Activated CD8-positive, alpha-beta memory T cell treated with anti-CD3 and anti-CD28 coated beads for 48 hours (primary cell): Measurements from ENCODE around the gene FECH.

Experiments used
- DNase-seq, 3 experiments: peaks; one replicate each; pipeline ENCODE4 v3.0.0-alpha.2; 2020; ENCODE audit warnings: low read depth in 2 of 3, low spot score in 2 of 3

Gene FECH

DNA sequence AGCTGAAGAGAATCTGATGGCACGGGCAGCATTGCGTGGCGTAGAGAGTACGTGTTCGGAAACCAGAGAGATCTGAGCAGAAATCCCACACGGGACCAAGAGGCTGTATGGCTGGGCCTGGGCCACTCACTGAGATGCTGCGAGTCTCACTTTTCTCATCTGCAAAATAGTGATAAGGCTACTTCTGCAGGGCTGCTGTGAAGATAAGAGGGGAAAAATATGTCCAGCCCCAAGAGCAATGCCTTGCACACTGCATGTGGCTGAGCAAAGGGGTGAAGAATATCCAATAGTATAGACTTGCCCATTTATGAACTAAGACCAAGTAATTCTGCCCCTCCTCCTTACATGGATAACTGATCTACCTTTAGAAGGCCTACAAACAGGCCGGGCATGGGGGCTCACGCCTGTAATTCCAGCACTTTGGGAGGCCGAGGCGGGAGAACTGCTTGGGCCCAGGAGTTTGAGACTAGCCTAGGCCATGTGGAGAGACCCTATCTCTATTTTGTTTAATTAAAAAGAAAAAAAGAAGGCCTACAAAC, 3.1 kb downstream of the FECH start:
- DNase-seq = no peak

DNA sequence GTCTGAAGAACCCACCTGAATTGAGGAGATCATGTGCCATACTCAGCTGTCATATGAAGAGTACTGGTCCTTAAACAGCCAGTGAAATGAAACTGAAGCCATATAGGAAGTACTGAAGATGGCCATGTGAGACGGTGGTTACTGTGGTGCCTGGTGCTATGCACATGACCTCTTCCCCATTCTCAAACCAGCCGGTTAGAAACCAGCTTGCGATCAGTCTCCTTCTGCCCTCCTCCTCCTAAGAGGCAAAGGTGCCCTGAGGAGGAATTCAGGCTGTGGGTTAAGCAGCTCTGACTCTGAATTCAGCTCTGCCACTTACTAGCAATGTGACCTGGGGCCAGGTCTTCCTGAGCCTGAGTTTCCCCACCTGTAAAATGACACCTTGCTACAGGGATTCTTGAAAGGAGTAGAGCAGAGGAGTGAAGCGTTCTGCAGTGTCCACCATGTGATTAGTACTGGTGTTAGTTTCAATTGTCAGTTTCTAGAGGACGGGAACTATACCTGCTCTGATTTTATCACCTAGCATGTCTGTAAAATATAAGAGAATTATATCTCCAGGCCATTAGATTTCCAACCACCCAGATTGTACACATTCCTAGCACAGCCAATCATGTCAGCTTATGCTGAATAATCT, 5.1 kb downstream of the FECH start:
- no peak for DNase-seq

DNA sequence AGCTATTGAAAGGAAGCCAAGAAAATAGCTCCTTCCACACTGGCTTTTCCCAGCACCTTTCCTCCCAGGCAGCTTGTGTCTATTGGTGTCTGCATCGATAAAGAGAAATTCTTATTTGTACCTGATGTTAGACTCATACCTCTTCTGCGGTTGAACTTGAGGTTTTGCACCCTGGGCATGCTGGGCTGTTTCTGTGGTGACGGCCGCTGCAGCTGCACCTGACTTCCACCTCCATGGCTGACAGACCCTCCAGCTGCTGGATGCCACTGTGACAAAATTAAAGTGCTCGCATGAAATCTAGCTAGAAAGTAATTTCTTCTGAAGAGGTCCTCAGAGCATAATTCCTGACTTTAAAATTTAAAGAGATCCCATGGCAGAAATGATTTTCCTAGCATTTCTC, 6.6 kb downstream of the FECH start:
- DNase-seq = no peak

DNA sequence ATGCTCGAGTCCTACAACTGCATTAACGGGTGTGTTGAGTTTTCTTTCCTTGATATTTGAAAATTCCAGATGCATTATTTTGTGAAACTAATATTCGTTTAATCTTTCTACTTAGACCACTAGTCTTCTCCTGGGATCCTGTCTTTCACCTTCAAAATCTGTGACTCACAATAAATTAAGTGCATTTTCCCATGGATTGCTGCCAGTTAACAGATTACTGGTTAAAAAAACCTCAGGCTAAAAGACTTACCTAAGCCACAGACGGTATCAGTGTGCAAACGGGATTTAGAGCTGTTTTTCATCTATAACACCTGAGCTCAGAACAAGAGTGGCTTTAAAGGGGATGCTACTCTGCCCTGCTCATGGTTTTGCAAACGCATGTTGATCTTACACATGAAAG, 10.2 kb downstream of the FECH start:
- no peak for DNase-seq

DNA sequence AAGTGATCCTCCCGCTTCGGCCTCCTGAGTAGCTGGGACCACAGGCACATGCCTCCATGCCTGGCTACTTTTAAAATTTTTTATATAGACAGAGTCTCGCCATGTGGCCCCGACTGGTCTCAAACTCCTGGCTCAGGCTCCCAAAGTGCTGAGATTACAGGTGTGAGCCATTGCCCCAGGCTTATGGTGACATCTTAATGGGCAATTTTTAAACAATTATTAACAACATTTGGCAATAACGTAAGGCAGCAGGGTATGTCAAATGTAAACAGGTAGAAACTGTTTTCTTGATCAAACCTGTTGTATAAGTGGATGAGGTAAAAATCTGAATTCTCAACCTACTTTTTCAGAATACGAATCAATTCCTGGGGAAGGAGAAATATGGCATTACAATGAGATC, 11.0 kb downstream of the FECH start:
- DNase-seq = no peak

DNA sequence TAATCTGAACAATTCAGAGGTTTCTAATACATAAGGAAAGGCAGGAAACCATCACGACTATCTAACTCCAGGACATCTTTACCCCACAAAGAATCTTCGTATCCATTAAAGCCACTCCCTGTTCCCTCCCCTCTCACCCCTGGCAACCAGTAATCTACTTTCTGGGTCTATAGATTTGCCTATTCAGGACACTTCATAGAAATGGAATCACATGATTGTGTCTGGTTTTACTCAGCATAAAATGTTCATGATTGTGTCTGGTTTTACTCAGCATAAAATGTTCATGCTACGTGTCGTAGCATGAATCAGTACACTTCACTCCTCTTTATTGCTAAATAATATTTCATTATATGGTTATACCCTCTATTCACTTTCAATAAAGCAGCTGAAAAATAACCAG, 11.6 kb downstream of the FECH start:
- DNase-seq = no peak

DNA sequence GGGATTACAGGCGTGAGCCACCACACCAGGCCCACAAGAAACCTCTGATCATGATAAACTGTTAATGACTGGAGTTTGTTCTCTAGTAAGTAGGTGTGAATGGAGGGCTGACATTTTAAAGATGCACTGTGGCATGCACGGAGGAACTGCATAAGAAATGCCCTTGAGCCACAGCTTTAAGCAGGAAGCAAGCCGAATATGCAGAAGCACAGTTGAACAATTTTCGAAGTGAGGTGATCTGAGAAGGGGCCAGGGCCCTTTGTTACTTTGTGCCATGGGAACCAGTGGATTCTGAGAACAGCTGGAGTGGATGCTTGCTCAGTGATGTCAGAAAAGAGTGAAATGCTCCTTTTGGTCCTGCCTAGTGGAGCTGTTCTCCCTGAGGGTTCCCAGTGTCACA, 16.3 kb downstream of the FECH start:
- DNase-seq = no peak

DNA sequence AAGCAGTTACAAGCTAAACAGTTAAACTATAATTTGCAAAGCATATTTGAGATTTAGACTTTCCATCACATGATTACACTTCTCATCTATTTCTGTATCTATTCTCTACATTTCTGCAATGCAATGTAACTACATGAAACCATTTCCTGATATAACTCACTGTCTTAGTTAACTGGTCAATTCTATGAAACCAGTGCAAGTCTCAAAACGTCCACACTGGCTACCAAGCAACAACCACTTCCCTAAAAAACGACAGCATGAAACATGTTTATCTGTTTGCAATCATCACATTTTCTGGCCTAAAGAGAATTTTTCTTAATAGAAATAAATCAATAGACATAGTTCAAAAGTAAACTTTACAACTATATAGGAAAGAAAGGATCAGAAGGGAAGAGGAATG, 17.4 kb downstream of the FECH start:
- no peak for DNase-seq

DNA sequence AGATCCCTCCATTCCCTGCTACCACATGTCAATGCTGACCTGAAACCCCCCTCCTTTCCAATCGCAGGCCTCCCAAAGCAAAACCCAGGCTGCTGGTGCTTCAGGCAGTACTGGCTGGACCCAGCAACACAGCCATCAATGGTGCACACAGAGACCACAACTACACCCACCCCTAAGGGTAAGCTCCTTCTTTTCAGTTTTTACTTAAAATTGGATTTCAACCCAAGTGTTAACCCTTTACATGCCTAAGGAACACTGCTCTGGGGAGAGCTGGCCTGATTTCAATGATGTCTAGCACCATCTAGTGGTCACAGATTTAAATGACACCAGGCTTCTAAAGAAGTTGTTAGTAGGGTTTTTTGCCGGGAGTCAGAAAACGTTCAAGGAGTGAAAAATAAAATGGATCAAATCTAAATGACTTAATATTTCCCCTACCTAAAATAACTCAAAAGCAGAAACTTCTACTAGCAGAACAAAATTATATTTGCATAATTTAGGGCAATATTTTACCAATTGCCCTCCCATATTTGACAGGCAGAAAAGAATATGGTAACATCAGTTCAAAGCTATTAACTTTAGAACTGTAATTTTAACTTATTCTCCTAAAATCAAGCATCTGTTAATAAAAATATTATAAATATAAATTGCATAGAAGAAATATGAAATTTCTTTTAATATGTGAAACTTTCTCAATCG, 24.6 kb downstream of the FECH start:
- DNase-seq = no peak

DNA sequence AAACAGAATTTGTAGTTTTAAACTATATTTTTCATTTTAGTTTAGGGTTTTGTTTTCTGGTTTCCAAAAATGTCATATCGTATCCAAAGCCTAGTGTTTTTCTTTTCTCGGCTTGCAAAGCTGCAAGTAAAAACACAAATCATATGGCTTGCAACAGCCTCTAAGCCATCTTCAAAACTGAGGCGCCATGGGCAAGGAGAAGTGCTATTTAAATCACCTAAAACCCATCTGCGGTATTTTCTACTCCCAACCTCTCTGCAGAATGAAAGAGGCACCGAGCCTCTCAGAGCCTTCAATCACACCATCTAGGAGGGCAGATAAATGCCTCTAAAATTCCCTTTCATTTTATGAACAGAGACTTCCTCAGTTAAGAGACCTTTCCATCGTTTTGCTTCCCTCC, 25.2 kb downstream of the FECH start:
- DNase-seq = no peak

DNA sequence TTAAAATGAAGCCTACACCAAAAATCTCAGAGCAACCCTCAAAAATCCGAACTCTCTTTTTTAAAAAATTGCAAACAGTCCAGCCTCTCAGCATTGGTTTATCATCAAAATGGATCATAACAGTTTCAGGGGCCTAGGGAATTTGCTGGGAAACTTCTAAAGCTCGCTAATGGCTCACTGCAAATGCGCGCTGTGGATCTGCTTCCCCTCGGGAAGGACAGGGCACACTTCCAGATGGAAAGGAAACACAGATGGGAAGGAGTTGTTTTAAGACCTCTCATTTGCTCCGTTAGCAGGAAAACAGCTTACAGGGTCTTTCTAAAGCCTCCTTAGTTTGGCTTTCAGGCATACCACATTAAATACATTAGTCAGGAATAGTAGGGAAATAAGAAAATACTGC, 27.2 kb downstream of the FECH start:
- no peak for DNase-seq

DNA sequence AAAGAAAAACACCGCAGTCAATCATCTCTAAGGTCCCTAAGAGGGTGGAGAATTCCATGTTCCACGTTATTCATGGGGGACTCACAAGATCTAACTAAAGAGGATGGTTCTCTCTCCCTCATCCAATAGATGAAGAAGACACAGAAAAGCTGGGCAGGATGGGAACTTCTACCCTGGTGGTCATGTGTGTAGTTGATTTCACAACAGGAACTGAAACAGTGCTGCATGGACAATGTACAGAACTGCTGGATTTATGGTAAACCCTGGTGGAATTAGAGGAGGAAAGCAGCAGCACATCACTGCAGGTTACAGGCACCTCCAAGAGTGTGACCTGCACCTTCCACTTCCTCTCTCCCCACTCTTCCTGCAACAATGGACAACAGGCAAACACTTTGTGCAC, 31.4 kb downstream of the FECH start:
- DNase-seq = no peak

DNA sequence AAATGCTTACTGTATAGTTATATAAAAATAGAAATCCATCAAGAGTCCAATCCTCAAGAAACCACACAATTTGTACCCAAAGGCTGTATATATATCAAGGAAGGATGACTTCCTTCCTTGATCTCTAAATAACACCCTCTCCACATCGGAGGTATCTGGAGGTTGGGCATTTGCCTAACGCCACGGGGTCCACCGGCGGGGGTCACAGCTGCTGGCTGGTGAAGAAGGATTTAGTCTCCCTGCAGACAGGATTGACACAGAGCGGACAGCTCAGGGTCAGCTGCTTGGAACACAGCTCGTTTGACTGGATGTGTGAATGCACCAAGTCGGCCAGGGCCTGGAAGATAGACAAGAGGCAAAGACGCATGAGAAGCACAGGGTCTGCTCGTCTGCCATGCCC, 36.0 kb downstream of the FECH start:
- no peak for DNase-seq

DNA sequence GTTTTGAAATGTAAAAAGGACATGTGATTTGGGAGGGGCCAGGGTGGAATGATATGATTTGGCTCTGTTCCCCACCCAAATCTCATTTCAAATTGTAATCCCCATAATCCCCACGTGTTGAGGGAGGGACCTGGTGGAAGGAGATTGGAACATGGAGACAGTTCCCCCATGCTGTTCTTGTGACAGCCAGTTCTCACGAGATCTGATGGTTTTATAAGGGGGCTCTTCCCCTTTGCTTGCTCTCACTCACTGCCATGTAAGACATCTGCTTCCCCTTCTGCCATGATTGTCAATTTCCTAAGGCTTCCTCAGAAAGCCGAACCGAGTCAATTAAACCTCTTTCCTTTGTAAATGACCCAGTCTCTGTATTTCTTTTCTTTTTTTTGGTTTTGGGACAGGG, 39.2 kb downstream of the FECH start:
- DNase-seq = no peak

DNA sequence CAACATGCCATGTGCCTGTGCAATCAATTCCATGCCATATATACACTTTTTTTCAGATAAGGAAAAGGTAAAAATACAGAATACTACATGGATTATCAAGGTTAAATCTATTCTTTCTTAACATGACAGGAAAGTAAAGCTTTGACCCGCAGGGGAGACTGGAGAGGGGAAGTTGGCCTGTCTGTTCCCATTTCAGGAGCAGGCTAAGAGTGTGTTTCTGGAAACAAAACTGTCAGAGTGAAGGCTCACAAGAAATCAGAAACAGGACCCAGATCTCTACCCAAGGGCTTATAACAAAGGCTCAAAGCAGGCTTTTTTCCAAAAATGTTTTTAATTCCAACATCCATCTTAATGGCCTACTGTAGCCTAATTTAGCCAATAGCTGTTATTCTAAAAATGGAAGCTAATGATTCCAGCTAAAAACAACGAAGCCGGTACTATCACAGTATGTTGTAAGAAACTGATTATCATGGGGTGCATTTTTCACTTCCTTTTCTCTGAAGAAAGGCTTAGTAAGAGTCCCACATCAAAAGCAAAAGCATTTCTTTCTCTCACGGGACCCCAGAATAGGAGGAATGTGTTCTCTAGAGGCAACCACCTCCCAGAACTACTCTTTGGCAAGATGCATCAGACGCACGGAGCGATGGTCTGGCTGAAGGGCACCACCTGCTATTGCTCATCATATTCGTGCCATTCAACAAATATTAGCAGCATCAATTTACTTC, 41.4 kb downstream of the FECH start:
- no peak for DNase-seq

DNA sequence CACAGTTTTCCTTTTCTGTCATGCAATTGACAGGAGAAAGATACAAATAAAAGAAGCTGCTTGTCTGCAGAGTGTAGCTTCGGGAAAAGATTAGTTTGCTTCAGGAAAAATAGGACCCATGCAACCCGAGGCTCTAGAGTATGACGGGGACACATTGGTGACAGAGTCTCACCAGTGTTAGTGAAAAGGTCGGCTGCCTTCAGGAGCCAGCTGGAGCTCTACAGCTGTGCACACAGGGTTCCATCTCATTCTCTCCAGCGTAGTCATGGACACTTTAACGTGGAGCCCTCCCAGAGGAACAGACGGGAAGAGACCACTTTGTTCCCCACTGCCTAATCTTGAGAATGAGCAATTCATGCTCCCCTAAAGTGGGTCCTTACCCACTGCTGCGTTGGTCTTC, 42.9 kb downstream of the FECH start:
- no peak for DNase-seq

DNA sequence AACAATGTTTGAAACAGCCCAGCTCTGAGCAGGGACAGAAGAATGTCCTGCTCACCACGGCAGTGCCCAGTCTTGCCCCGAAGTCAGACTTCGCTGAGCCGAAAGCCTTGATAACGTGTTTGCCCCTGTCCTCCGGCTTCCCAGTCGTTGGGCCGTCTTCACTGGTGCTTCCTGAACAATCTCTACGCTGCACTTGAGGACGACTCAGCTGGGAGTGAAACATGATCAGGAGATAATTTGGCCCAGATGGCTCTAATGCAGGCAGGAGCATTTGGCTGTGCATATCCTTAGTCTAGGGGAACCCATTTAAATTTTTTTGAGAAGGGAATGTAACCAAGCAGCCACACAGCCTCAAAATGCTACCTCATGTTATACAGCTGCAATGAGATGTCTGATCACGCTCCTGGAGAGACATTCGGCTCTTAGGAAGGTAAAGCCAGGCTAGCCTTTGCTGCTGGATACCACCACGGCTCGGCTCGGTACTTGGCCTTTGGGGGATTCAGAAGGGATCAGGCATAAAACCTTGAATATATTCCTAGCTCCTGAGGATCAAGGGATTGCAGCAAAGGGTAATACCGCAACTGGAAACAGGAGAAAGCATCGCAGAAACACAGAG, 43.6 kb downstream of the FECH start:
- no peak for DNase-seq

DNA sequence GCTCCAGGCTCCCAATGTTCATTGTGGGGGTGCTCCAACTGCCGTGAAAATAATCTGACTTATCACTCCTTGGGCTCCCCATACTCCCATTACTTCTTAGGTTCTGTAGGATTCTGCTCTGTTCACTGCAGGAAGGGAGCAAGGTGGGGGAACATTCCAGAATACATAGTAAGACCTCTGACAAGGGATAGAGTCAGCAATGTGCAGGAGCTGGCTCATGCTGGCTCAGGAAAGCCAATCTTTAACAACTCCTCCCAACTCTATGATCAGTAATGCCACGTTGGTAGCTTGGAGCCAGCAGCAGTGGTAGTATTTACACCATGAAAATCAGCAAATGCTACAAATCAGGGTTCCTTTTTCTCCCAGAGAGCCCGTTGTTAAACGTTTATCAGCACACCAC, 44.4 kb downstream of the FECH start:
- no peak for DNase-seq

DNA sequence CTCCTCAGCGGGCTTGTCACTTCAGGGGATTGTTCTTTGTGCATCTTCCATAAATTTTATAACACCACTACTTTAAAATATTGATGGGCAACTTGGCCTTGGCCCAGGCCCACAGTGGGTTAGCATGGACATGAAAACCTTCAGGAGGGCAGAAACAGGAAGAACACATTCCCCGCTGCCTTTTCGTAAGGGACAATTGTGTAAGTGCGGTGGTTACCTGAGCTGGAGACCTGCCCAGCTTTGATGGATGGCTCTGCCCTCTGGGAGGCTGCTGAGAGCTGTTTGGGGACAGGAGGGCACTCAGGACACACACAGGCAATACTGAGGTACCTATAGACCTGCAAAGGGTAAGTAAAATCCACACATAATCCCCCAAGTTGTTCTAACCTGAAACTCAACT, 46.8 kb downstream of the FECH start:
- no peak for DNase-seq

DNA sequence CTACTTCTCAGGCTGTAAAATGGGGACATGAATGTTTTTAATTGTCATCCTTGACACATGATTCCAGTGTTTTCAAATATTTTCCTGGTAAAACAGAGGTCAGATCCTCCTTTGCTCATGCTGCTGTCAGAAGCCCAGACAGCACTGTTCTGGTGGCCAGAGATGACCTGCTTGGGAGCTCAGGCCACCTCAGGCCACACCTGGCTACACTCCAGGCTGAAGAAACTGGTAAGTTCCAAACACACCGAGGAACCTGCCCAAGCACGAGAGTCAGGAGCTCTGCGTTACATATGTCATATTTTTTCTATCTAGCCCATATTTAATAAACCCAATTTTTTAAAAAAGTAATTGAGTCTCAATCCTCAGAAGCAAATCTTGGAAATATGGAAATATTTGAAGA, 47.9 kb downstream of the FECH start:
- DNase-seq = no peak

DNA sequence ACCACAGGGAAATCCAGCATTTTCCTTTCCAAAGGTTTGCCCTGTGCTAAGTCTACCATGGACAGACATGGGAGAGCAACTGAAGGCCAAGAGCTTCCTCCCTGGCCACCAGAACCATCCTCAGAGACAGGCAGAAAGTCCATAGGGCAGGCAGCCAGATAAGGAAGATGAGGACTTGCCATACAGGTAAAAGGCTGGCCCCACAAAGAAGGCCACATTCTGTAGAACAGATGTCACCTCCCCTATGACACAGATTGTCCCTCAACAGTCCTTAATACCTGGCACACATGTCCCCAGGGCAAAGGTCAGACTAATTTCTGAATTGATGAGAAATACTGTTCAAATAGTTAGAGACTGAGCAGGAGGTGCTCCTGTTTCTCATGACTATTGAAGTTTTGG, 52.0 kb downstream of the FECH start:
- DNase-seq = no peak
